Measurements from ENCODE around the gene TLL2. TPM values are rescaled to one million over a fixed set of nuclear protein-coding genes. Genes with fewer than 3 reads are reported as not detected.

Gene TLL2
- total RNA-seq, 1 experiment from 2014 or later: 0.14 TPM

- Mint-ChIP-seq H3K27ac (ENCODE audit: unreplicated experiment) (no peak overlapping the region), H3K36me3 (ENCODE audit: insufficient read depth, unreplicated experiment) (no peaks in the 10 kb centered on the region), H3K27me3 (ENCODE audit: insufficient read depth, unreplicated experiment) (peaks cover 29% of the 10 kb centered on the region), H3K4me3 (ENCODE audit: unreplicated experiment) (no peak overlapping the region), H3K9me3 (ENCODE audit: unreplicated experiment) (no peaks in the 10 kb centered on the region), H3K4me1 (ENCODE audit: low read depth, unreplicated experiment) (no peaks in the 10 kb centered on the region)
- no peaks in the 10 kb centered on the region for H3K9me3 ChIP-seq
- TF ChIP-seq, protein P1, sequence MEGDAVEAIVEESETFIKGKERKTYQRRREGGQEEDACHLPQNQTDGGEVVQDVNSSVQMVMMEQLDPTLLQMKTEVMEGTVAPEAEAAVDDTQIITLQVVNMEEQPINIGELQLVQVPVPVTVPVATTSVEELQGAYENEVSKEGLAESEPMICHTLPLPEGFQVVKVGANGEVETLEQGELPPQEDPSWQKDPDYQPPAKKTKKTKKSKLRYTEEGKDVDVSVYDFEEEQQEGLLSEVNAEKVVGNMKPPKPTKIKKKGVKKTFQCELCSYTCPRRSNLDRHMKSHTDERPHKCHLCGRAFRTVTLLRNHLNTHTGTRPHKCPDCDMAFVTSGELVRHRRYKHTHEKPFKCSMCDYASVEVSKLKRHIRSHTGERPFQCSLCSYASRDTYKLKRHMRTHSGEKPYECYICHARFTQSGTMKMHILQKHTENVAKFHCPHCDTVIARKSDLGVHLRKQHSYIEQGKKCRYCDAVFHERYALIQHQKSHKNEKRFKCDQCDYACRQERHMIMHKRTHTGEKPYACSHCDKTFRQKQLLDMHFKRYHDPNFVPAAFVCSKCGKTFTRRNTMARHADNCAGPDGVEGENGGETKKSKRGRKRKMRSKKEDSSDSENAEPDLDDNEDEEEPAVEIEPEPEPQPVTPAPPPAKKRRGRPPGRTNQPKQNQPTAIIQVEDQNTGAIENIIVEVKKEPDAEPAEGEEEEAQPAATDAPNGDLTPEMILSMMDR (IDR thresholded peaks at IDR 0.05; ENCODE audit: insufficient read depth in 1 of 2, low read depth in 1 of 2, low read length in 1 of 2, severe bottlenecking in 1 of 2, unreplicated experiment in 1 of 2): no peak
- H3K36me3 ChIP-seq (ENCODE audit: control insufficient read depth, insufficient read depth, low read length): no peaks in the 10 kb centered on the region
- H3K4me3 ChIP-seq (ENCODE audit: low read depth, low read length): no peak overlapping the region
- H3K27me3 ChIP-seq (replicated peaks; ENCODE audit: control insufficient read depth, insufficient read depth, low read length): no peaks in the 10 kb centered on the region
- BruUV-seq (replicated peaks): no TSS peak
- H3K4me1 ChIP-seq: no peaks in the 10 kb centered on the region
- CTCF ChIA-PET: no interaction called here
- DNase-seq: no peak
- intact Hi-C loops (cut with micrococcal nuclease; ENCODE audit: unreplicated experiment): no loop called here
- POLR2A ChIA-PET: no interaction called here
These were observed 91.2 kb downstream of the TLL2 start for GRCh38 chr10:96422525-96422924.

DNA sequence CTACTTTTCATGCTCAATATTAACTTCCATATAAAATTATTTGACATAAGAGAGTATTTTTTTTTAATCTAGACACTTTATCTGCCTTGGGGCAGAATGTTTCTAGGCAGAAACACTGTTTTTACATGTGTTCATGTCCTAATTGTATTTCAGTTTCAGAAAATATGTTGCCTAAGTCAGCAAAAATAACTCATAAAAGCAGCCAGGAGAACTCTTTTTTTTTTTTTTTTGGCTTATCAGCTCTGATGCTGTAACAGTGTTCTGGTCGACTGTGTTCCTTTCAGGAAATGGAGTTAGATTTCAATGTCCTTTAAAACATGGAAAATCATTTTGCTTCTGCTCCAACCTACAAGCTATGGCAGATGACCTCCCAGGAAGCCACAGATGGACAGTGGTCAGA, 91.7 kb downstream of the TLL2 start:
- intact Hi-C loops (cut with micrococcal nuclease; ENCODE audit: unreplicated experiment): no loop called here
- H3K36me3 ChIP-seq (ENCODE audit: control insufficient read depth, insufficient read depth, low read length): no peaks in the 10 kb centered on the region
- H3K4me3 Mint-ChIP-seq (ENCODE audit: unreplicated experiment): no peak overlapping the region
- no peaks in the 10 kb centered on the region for H3K4me1 ChIP-seq
- no peak overlapping the region for H3K27ac Mint-ChIP-seq (ENCODE audit: unreplicated experiment)
- H3K27me3 ChIP-seq (replicated peaks; ENCODE audit: control insufficient read depth, insufficient read depth, low read length): no peaks in the 10 kb centered on the region
- H3K9me3 Mint-ChIP-seq (ENCODE audit: unreplicated experiment): no peaks in the 10 kb centered on the region
- H3K4me1 Mint-ChIP-seq (ENCODE audit: low read depth, unreplicated experiment): no peaks in the 10 kb centered on the region
- peaks cover 26% of the 10 kb centered on the region for H3K27me3 Mint-ChIP-seq (ENCODE audit: insufficient read depth, unreplicated experiment)
- H3K9me3 ChIP-seq: no peaks in the 10 kb centered on the region
- POLR2A ChIA-PET: no interaction called here
- no peaks in the 10 kb centered on the region for H3K36me3 Mint-ChIP-seq (ENCODE audit: insufficient read depth, unreplicated experiment)
- CTCF ChIA-PET: no interaction called here
- TF ChIP-seq, protein P1 (IDR thresholded peaks at IDR 0.05; ENCODE audit: insufficient read depth in 1 of 2, low read depth in 1 of 2, low read length in 1 of 2, severe bottlenecking in 1 of 2, unreplicated experiment in 1 of 2): no peak
- DNase-seq: no peak
- no TSS peak for BruUV-seq (replicated peaks)
- H3K4me3 ChIP-seq (ENCODE audit: low read depth, low read length): no peak overlapping the region

DNA sequence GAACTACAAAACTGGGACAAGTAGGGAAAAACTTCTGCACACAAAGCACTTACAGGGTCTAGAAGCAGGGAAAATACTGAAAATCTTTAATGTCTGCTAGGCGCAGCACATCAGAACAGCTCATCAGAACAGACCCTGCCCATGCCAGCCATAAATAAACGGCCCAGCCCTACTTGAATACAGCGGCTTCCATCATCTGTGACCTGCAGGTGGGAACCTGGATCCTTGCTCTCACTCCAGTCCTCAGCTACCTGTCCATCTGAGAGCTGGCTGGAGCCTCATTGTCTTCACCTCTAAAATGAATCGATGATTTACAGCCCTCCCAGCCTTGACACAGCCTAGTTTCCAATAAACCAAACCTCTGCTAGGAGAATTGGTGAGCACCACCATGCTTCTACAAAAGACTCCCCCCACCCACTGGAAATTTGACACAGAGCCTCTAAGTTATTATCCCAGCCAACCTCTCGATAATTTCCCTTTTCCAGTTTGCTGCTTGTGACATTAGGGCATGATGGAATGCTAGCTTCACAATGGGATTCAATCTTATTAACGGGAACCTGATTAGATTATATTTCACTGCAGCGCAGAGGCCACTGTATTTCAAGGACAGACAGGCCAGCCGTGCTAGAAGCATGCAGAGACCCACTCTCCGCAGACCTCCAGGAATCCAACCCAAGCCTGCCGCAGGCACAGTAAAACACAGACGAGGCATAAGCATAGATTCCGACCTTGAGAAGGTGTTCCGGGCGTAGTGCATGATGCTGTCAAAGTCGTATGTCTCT, 93.3 kb downstream of the TLL2 start:
- DNase-seq: no peak
- Mint-ChIP-seq H3K27me3 (ENCODE audit: insufficient read depth, unreplicated experiment) (peaks cover 13% of the 10 kb centered on the region), H3K36me3 (ENCODE audit: insufficient read depth, unreplicated experiment) (no peaks in the 10 kb centered on the region), H3K9me3 (ENCODE audit: unreplicated experiment) (no peaks in the 10 kb centered on the region), H3K27ac (ENCODE audit: unreplicated experiment) (no peak overlapping the region), H3K4me1 (ENCODE audit: low read depth, unreplicated experiment) (no peaks in the 10 kb centered on the region), H3K4me3 (ENCODE audit: unreplicated experiment) (no peak overlapping the region)
- intact Hi-C loops (cut with micrococcal nuclease; ENCODE audit: unreplicated experiment): no loop called here
- TF ChIP-seq, protein P1 (IDR thresholded peaks at IDR 0.05; ENCODE audit: insufficient read depth in 1 of 2, low read depth in 1 of 2, low read length in 1 of 2, severe bottlenecking in 1 of 2, unreplicated experiment in 1 of 2): no peak
- CTCF ChIA-PET: interaction anchor here (0.5 to 1.5 kb wide), 2 partner anchors 45 to 368 kb away, joined by 4 read pairs; no protein-coding TSS in a partner anchor
- Histone ChIP-seq H3K27me3 (replicated peaks; ENCODE audit: control insufficient read depth, insufficient read depth, low read length) (no peaks in the 10 kb centered on the region), H3K9me3 (no peaks in the 10 kb centered on the region), H3K36me3 (ENCODE audit: control insufficient read depth, insufficient read depth, low read length) (no peaks in the 10 kb centered on the region), H3K4me3 (ENCODE audit: low read depth, low read length) (no peak overlapping the region), H3K4me1 (no peaks in the 10 kb centered on the region)
- BruUV-seq (replicated peaks): no TSS peak
- POLR2A ChIA-PET: no interaction called here
